HG03025 (cell line): ENCODE results near the gene ALDOB.

Source experiments
- ATAC-seq: cut with Tn5 transposase; IDR thresholded peaks from one replicate; pipeline ENCODE4 v1.9.1; 2021; ENCODE audit warnings: mild to moderate bottlenecking, moderate library complexity; ENCODE audit not compliant: unreplicated experiment, low FRiP score

The ALDOB gene

GRCh38 chr9:101429736-101430135, 5.8 kb downstream of the ALDOB start:
- no peak for ATAC-seq

- no peak for ATAC-seq
Observed at GRCh38 chr9:101428909-101429308, 6.7 kb downstream of the ALDOB start.

GRCh38 chr9:101427957-101428655, 7.5 kb downstream of the ALDOB start:
- peak; percentile 60 for ATAC-seq

- no peak for ATAC-seq
Observed at GRCh38 chr9:101427358-101427757, 8.2 kb downstream of the ALDOB start.

GRCh38 chr9:101421653-101422065, 13.9 kb downstream of the ALDOB start:
- ATAC-seq, result no peak

GRCh38 chr9:101419863-101420262, 15.7 kb downstream of the ALDOB start:
- no peak for ATAC-seq

- no peak for ATAC-seq
Observed at GRCh38 chr9:101418518-101419430, 16.8 kb downstream of the ALDOB start.

GRCh38 chr9:101417977-101418376, 17.6 kb downstream of the ALDOB start:
- no peak for ATAC-seq

- ATAC-seq, result no peak
Observed at GRCh38 chr9:101417389-101417788, 18.2 kb downstream of the ALDOB start.

- ATAC-seq, result no peak
Observed at GRCh38 chr9:101415578-101415977, 20.0 kb downstream of the ALDOB start.

- ATAC-seq, result no peak
Observed at GRCh38 chr9:101414839-101415238, 20.7 kb downstream of the ALDOB start.

GRCh38 chr9:101409079-101409477, 26.5 kb downstream of the ALDOB start:
- ATAC-seq, result no peak

- ATAC-seq, result no peak
Observed at GRCh38 chr9:101408374-101409078, 27.0 kb downstream of the ALDOB start.

- ATAC-seq, result no peak
Observed at GRCh38 chr9:101403516-101404285, 31.9 kb downstream of the ALDOB start.

- ATAC-seq, result no peak
Observed at GRCh38 chr9:101400120-101400519, 35.5 kb downstream of the ALDOB start.

- no peak for ATAC-seq
Observed at GRCh38 chr9:101399643-101399970, 36.0 kb downstream of the ALDOB start.

- peak; percentile 17 for ATAC-seq
Observed at GRCh38 chr9:101398930-101399642, 36.5 kb downstream of the ALDOB start.

- peak; percentile 99 for ATAC-seq
Observed at GRCh38 chr9:101398068-101398929, 37.3 kb downstream of the ALDOB start, which contains the start of the genes MRPL50 and ZNF189. Gene MRPL50 (minus strand): TSS chr9:101398618. CDS start chr9:101398592, 26 bp downstream. Gene ZNF189 (plus strand): TSS chr9:101398851. CDS start chr9:101399157, 306 bp downstream.

- no peak for ATAC-seq
Observed at GRCh38 chr9:101397746-101398067, 37.9 kb downstream of the ALDOB start.
